Cortex of kidney (tissue), 1 donor: ENCODE measurements around the gene FSHB.
"Not testable (repeated sequence)": the region's sequence is repeated elsewhere in the genome, so short reads cannot be mapped to it uniquely, and the experiment has no call there.

Source experiments
- DNase-seq: peaks from one replicate; lab custom pipeline; 2025; lab: John Stamatoyannopoulos, UW

Gene FSHB

DNA sequence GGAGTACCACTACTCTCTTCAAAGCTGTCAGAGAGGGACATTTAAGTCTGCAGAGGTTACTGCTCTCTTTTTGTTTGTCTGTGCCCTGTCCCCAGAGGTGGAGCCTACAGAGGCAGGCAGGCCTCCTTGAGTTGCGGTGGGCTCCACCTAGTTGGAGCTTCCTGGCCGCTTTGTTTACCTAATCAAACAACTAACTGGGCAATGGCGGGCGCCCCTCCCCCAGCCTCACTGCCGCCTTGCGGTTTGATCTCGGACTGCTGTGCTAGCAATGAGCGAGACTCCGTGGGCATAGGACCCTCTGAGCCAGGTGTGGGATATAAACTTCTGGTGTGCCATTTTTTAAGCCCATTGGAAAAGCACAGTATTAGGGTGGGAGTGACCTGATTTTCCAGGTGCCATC lies 37.8 kb downstream of the FSHB start:
- DNase-seq: not testable (repeated sequence)

DNA sequence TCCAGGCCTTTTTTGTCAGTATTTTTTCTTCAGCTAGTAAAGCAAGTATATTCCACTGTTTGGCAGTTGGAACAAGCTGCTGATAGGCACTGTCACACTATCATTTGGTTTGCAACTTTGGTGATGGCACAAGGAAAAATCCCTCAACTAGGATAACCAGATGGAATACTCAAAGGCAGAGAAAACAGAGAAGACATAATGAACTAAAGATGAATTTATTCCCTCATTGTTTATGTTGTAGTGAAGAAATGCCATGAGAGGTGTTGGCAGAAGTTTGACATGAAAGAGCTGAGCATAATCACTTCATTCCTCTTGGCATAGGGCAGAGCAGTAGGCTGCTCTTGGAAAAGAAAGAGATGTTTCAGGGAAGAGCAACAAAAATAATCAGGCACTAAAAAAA lies 39.9 kb downstream of the FSHB start:
- no peak for DNase-seq

DNA sequence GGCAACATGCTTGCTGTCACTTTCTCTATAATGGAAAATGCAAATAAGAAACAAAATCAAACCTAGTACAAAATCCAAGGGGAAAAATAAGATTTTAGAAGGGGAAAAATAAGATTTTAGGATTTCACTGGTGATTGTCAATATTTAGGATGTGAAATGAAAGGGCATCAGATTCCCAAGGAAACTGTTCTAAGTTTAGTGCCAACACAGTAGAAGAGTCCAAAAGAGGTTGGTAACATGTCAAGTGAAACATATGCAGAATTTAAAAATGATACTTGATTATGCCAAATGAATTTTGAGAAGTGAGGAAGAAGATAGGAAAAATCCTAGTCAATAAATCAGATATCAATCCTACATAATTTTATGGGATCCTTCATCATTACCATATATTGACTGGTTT lies 46.4 kb downstream of the FSHB start:
- DNase-seq: no peak

DNA sequence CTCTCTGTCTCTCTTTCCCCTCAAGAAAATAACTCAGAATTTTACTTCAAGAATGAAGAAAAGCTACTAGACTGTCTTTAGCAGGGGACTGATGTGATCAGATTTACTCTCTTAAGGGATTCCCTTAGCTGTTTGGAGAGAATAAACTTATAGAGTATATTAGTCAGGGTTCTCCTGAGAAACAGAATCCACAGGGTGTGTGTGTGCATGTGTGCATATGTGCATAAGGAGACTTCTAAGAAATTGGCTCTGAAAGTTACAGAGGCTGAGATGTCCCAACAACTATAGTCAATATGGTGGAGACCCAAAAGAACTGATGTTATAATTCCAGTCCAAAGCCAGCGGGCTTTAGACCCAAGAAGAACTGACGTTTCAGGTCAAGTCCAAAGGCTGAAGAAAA lies 49.0 kb downstream of the FSHB start:
- DNase-seq: no peak

DNA sequence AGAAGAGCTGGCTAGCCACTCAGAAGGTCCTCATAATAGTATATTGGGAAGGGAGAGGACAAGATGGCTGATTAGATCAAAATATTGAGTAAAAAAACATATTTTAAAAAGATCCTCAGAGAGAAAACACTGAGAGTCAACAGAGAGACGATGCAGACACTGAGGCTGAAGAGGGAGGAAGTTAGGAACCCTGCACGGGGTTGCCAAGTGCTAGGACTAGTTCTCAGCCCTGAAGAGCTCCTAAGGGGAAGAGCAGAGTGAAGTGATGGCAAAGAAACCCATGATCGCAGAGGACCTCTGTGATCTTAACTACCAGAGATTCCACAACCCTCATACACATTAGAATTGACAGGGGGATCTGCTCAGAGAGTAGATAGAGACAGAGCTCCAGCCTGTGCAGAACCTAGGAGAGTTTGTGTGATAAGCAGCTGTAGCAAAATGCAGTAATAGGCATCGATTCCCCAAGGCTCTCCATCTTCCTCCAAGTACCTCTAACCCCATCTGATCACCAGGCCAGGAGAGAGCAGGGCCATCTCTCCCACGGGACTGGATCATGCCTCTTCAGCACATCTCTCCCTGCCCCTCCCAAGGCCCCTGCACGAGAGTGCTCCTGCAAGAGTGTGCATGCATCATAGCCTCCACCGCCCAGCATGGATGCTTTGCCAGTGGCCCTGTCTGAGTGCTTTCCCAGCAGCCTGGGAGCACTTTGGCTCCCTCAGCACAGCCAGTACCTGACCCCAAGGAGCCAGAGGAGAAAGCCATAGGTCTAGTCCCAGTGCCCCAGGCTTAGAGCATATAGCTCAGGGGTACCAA lies 50.9 kb downstream of the FSHB start:
- DNase-seq: no peak

DNA sequence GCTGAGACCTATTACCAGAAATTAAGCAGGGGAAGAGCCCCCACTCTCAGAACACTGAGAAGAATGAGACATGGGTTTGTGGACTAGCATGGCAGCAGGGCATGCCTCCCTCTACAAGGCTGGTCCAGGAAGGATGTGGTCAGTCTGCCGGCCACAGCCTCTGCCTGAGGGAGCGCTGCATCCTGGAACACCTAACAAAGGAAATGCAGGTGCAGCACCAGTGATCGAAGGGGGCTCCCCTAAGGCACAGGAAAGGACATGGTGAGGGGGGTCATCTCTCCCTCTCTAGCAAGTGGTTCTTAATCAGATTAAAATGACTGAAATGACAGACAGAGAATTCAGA lies 51.4 kb downstream of the FSHB start:
- DNase-seq: no peak
